Stimulated activated naive CD4-positive, alpha-beta T cell treated with Interleukin-2 at 50 U/mL for 16 hours (primary cell): ENCODE measurements around the gene ANKRD9.

Experiments used
- DNase-seq: peaks from one replicate; lab custom pipeline; 2025; lab: John Stamatoyannopoulos, UW

Gene ANKRD9

GRCh38 chr14:102512793-102513300, 3.3 kb upstream of the ANKRD9 start:
- no peak for DNase-seq

GRCh38 chr14:102511538-102511937, 2.0 kb upstream of the ANKRD9 start:
- DNase-seq = no peak

GRCh38 chr14:102510616-102511520, 1.3 kb upstream of the ANKRD9 start:
- DNase-seq = no peak

DNA sequence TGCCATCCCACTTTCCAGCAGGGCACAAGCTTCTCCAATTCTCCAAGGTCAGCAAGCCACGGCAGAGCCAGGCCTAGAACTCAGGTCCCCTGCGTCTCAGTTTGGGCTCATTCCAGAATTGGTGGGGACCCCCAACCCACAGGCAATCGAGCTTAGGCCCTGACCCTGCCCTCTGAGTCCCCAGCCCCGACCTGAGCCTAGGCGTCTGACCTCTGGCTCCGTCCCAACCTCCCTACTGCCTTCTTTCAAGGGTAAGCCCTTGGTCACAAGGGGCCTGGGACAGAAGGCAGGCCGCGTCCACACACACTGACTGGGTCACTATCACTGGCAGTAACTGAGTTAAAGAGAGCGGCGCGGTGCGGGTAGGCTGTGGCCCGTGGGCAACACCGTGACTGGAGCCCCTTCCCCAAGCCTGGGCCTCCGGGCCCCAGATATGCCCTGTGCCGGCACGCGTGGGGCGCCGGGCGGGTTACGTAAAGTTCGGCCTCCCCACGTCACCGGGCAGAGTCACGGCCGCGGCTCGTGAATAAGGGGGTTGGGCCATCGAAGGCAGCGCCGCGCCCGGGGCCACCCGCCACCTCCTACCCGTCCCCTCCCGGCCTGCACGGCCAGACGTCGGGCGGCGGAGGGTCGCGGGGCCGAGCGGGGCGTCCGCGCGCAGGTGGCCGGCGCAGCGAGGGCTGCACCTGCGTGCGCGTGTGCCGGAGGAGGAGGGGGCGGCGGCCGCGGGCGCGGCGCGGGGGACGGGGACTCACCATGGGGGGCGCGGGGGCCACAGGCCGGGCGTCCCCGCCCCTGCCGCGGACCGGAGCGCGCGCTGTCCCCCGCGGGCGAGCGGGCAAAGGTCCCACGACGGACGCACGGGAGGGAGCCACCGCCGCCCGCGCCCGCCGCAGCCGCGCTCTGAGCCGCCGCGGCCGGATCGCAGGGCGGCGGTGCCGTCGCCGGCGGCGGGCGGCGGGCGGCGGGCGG, 516 bp downstream of the ANKRD9 start:
- no peak for DNase-seq

DNA sequence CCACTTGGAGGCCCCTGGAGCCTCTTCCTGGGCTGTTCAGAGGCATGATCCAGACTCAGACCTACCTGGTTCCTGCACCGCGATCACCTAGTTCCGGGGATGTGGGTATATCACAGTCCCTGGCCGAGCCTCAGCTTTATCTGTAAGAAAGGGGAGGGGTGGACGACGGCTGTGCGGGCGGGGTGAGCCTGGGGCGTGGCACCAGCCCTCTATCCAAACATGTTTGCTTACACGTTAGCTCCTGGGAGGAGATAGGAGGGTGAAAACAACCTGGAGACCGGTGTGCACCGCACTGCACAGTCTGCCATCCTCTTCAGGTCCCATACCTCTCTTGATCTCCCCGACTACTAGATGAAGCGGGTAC, 1.2 kb downstream of the ANKRD9 start:
- no peak for DNase-seq

DNA sequence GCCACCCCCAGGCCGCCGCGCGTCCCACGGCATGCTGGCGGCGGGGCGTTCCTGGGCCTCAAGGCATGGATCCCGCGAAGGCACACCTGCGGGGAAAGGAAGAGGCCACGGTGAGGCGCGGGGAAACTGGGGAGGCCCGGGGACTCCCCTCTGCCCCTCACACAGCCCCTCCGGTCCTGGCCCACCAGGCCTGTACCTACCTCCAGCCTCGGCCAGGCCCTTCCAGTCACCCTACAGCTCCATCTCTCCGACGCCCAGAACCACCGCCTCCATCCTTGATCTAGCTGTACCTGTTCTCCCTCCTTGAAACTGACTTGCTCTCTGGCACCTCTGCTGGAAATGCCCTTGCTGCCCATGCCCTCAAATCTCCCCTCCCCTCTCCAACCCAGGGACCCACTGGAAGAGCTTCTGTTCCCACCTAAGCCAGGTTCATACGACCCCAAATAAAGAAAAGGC, 1.7 kb downstream of the ANKRD9 start:
- no peak for DNase-seq

- DNase-seq = no peak
Observed at GRCh38 chr14:102507081-102507856, 2.3 kb downstream of the ANKRD9 start.

DNA sequence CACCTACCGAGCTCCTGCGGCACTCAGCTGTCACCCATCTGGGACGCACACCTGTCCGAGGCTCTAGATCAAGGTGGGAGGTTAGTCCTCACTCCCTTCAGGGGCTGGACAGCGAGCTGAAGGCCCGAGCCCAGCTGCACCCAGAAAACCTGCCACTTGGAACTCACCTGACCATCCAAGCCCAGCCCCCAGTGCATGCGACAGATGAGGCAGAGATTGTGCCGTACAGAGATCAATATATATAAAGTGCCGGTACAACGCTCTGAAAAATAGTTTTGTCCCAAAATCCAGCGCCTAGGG, 3.0 kb downstream of the ANKRD9 start:
- no peak for DNase-seq

- DNase-seq = no peak
Observed at GRCh38 chr14:102505775-102506625, 3.6 kb downstream of the ANKRD9 start.

DNA sequence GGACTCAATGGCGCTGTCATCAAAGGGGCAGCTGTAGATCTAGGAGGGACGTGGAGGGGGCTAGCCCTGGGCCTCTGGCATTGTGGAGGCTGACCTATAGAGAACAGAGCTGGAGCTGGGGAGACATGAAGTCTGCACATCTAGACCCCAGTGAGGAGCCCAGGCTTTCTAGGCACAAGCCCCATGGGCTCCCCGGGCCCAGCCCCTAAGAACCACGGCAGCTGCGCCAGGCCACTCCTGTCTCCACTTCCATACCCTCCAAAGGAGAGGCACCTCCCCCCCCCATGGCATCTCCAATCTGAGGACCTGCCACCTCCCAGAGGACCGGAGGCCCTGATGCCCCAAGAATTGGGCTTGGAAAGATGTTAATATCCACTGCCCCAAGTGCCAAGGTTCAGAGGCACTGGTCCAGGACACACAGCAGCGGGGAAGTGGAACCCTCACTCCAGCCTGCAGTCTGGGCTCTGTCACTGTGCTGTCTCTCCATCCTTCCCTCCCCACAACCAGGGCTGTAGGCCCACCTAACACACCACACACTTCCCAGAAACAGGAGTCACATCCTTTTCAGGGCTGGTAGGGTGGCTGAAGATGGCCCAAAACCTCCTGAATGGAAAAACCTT, 4.5 kb downstream of the ANKRD9 start:
- DNase-seq = no peak

DNA sequence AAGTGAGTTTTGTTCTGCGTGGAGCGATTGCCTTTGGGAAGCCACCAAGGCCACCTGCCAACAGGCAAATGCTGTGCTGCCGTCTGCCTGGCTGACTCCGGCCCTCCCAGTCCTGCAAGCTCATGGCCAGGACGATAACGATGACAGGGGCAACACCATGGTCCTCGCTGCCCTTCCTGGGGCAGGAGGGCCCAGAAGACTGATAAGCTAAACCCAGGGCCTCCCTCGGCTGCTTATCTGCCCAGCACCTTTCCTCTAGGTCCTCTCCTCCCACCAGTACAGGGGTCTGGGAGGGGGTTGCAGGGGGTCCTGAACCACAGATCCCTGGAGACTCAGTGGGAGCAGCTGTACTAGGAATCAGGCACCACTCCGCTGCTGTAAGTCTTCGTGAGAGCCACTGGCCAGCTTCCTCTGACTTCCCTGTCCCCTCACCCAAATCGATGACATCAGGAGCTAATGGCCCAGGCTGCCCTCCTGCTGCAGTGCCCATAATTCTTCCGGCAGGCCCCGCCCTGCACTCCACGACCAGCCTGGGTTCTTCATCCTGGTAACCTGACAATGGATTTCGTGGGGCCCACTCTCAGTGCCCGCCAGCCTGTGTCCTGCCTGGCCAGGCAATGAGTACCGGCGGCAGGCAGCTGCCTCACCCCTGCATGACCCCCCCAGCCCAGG, 5.1 kb downstream of the ANKRD9 start:
- DNase-seq = no peak

DNA sequence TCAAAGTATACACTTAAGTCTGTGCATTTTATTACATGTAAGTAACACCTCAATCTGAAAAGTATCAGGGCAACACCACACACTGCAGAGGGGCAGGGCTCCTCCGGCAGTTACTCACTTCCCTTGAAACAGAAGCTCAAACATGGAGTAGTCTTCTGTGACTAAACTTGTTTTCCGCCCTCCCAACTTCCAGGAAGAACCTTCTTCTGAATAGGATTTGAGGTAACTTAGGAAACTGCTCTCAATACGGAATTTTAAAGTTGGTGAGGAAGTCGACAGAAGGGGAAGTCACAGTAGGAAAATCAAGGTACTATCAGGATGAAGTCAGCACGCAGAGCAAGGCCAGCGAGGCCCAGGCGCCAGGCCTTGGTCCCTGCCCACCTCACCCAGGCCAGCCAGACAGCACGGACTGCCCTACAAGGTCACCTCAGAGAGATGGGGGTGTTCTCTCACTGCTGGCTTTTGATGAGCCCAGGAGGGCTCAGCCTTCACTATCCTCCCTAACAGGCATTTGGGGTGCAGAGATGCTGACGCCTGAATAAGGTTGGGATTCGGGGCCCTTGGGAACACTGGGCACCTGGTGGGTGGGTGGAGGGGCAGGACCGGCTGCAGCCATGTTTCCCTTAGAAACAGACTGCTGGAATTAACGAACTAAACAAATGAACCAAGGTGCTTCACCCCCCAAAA, 5.8 kb downstream of the ANKRD9 start:
- no peak for DNase-seq

DNA sequence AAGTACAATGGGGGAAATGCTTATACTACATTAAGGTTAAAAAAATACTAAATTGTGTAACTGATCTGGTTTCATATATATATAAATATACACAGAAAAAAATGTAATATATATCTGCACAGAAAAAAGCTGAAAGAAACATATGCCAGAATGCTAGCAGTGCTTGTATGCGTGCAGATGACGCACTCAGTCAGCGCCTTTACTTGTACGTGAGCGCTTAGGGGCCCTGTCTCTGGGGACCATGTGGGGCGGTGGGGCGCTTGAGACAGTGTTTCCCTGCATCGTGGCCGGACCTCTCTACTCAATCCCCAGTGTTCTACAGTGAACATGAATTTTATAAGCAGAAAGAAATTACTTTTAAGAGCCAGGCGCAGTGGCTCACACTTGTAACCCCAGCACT, 7.0 kb downstream of the ANKRD9 start:
- no peak for DNase-seq

DNA sequence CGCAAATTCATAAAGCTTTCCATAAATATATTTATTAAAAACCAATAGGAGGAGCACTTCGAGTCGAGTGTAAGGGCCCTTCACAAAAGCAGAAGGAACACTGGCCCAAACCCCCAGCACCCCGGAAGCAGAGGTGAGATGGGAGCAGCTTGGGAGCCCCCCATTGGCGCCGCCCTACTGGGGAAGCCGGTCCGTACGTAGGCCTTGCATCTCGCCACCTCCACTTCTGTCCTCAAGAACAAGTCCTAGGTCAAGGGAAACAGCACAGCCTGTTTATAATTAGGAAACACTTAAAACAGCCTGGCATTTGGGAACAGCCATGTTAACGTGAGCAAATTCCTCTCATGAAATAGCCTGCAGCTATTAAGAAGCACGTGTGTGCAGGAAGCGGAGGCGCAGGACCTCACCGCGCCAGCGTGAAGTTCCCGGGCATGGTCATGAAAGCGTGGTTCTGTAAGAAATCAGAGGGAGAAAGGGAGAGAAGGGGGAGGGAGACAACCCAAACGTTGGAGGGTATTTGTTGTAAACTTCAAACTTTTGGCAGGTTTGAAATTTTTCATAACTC, 7.7 kb downstream of the ANKRD9 start:
- no peak for DNase-seq

GRCh38 chr14:102500713-102501112, 8.9 kb downstream of the ANKRD9 start:
- no peak for DNase-seq

DNA sequence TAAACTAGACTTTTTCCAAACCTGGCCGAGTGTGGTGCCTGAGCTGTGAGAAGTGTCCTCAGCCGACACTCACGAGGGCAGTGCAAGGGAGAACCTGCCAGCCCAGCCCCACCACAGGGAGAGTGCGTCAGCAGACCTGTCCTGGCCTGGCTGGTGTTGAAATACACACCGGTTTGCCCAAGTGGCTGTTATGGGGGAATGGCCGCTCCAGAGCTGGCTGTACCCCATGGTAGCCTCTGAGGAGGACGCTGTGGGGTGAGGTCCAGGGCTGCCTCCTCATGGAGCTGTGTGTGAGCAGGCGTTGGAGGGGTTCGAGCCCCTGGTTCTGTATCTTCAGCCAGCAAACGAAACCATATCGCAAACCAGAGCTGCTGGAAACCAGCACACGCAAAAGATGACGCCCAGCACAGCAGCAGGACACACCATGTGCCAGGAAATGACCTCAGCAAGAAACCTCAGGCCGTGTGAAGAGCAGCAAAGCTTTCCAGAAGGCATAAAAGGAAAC, 9.4 kb downstream of the ANKRD9 start:
- DNase-seq = no peak

DNA sequence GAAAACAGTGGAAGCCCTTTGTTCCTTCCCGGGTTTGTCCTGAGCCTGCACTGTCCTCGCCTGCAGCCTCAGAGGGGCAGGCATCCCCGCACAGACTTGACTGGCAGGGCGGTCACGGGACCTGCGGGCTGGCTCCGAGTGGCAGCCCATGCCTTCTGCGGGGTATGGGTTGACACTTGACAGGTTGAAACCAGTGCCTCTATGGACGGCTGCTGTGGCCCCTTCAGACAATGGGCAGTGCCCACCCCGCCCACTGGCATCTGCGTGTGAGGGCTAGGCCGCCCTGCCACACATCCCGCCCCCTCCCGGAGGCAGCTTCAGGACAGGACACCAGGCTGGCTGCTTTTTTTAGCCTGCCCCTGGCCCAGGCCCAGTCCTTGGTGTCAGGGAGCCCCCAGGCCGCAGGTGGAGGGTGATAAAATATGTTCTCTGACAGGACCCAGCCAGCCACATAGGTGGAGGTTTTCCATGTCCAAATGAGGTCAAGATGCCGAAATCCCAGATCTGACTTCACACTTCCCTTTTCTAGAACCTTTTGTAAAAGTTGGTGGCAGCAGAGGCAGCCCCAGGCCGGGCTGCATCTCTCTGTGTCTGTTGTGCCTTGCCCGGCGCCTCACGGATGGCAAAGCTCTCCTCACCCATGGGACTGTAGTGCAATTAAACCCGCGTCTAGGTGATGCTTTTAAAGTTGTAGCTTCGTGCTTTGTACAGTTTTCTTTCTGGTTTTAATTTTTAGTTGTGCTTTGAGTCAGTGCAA, 10.0 kb downstream of the ANKRD9 start:
- DNase-seq = no peak

DNA sequence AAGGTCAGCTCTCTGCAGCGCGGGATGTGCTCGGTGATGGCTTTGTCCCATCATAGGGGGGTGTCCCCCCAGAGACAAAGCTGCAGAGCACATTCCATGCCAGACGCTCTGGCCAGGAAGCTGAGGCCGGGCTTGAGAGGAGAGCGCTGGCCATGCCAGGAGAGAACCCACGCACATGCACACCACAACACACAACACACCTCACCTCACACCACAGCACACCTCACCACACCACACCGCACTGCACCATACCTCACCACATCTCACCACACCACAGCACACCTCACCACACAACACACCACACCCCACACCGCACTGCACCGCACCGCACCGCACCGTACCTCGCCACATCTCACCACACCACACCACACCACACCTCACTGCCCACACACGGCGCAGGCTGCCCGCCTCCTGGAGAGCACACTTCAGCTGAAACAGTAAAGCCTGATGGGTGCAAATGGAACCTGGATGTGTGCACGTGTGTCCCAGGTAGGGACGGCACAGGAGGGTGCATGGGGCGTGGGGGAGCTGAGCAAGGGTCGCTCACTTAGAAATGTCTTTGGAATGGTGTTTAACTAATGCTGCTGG, 10.8 kb downstream of the ANKRD9 start:
- no peak for DNase-seq
